ENCODE data around the gene MARVELD3.

- TF ChIP-seq CTCF (IDR thresholded peaks at IDR 0.05 in 4 of 5, conservative IDR thresholded peaks at IDR 0.05 in 1 of 5), result no peak
- no peak for TF ChIP-seq POLR2A (IDR thresholded peaks at IDR 0.05)
These were observed 1.8 kb downstream of the MARVELD3 start for GRCh38 chr16:71627731-71628181.

Data from gastrocnemius medialis (tissue), 4 donors.